ENCODE data around the gene ENTPD8. TPM values are rescaled to one million over a fixed set of nuclear protein-coding genes. Genes with fewer than 3 reads are reported as not detected.

ENTPD8 gene
- total and polyA plus RNA-seq, 2 donors (not counting 3 experiments of a cell fraction or from before 2014, with no cell fraction given), result 0.44 to 0.51 TPM

DNA sequence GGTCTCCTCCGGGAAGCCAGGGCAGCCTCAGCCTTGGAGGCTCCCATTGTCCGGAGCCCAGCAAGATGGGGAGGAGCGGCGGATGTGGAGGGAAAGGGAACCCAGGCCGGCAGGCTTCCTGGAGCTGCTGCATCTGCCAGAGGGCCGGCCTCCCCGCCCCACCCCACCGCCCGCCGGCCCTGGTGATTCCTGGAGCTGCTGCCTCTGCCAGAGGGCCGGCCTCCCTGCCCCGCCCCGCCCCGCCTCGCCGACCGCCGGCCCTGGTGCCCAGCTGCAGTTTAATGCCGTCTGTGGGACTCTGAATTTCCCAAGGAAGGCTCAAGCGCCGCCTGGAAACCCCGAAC is 49.8 kb downstream of the ENTPD8 start:
- H3K79me2 ChIP-seq (ENCODE audit: control insufficient read depth, insufficient read depth, low read length), result no peaks in the 10 kb centered on the region
- peaks cover 13% of the 10 kb centered on the region for H3K4me1 ChIP-seq (ENCODE audit: control insufficient read depth, extremely low read depth, insufficient read depth, low read length)
- TF ChIP-seq GATA2 (IDR thresholded peaks at IDR 0.05; ENCODE audit: insufficient read depth, insufficient read length, low read depth, low read length), result no peak
- no peak for TF ChIP-seq POLR2A (IDR thresholded peaks at IDR 0.05; ENCODE audit: low read depth, low read length)
- TF ChIP-seq FOS (IDR thresholded peaks at IDR 0.05; ENCODE audit: borderline replicate concordance, insufficient read depth, low read length), result no peak
- no peak for TF ChIP-seq MYC (IDR thresholded peaks at IDR 0.05; ENCODE audit: low read depth, low read length)
- ChIA-PET POLR2A (no interaction called here), CTCF (interaction anchor here (0.6 to 1.5 kb wide), 3 partner anchors 28 to 1698 kb away, joined by 3 read pairs; no protein-coding TSS in a partner anchor)
- H3K27ac ChIP-seq (ENCODE audit: insufficient read depth, low read depth, low read length), result no peak overlapping the region
- no peaks in the 10 kb centered on the region for H3K9me3 ChIP-seq (replicated peaks; ENCODE audit: control insufficient read depth, insufficient read depth, low read length)
- peaks cover 0 to 4% of the 10 kb centered on the region in 2 experiments for H3K36me3 ChIP-seq (ENCODE audit: control insufficient read depth in 2 of 2, extremely low read depth in 1 of 2, insufficient read depth in 2 of 2, low read length in 2 of 2)
- FAIRE-seq (no peak), DNase-seq (ENCODE audit: low read depth, low spot score) (no peak)
- H2AFZ ChIP-seq (ENCODE audit: low read depth, low read length), result no peak overlapping the region
- no peaks in the 10 kb centered on the region for H3K27me3 ChIP-seq (ENCODE audit: control insufficient read depth in 2 of 2, insufficient read depth in 2 of 2, low read length in 2 of 2)
- dilution Hi-C loops (cut with MboI; ENCODE audit: extremely low pct_ligation_motif_present, low sequenced_read_pairs) (no loop called here), intact Hi-C loops (cut with micrococcal nuclease) (no loop called here)
- H3K9ac ChIP-seq (replicated peaks; ENCODE audit: extremely low read depth, insufficient read depth, low read length), result no peak overlapping the region
- H3K9me1 ChIP-seq (replicated peaks; ENCODE audit: control insufficient read depth, extremely low read depth, insufficient read depth, low read length), result no peaks in the 10 kb centered on the region
- no peaks in the 10 kb centered on the region for H4K20me1 ChIP-seq (replicated peaks; ENCODE audit: control insufficient read depth, extremely low read depth, insufficient read depth, low read length)
- H3K4me3 ChIP-seq (replicated peaks in 1 of 3; ENCODE audit: insufficient read depth in 1 of 3, low read depth in 1 of 3, low read length in 3 of 3), result no peak overlapping the region
- no peak overlapping the region for H3K4me2 ChIP-seq (ENCODE audit: insufficient read depth, low read length)
- no TSS peak for BruUV-seq (replicated peaks)

DNA sequence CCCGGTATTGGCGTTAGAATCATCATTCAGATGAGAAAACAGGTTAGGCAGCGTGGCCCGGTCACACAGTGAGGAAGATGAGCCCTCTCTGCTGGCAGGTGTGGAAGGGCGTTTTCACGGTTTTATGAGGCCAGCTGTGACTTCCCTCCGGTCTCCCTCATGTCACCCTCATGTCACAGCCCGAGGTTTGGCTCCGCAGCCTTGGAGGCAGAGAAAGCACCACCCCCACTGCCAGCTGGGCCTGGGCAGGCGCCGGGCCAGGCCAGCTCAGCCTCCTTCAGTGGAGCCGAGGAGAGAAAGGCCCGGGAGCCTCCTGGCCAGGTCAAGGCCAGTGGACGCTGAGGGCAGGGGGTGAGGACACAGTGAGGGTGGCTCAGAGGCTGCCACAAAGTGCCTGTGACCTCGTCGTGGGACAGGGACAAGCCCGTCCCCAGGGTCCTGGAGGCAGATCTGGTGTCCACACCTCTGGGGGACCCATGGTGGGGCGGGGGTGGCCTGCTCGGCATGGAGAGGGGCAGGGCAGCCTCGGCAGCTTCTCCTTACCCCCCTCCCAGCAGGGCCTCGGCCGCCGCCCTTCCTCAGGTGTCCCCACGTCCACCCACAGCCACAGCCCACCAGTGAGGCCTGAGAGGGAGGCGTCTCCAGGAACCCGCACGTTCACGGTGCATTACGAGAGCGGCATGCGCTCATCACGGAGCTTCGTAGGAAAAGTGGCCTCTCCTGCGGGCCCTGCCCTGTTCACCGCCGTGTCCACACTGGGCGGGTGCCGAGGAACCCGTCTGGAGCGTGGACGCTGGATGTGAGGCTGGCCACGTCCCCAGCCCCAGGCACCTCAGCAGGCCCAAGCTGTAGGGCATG is 50.4 kb downstream of the ENTPD8 start:
- no peak for FAIRE-seq
- Histone ChIP-seq H3K27ac (ENCODE audit: insufficient read depth, low read depth, low read length) (no peak overlapping the region), H3K9me1 (replicated peaks; ENCODE audit: control insufficient read depth, extremely low read depth, insufficient read depth, low read length) (no peaks in the 10 kb centered on the region), H4K20me1 (replicated peaks; ENCODE audit: control insufficient read depth, extremely low read depth, insufficient read depth, low read length) (no peaks in the 10 kb centered on the region), H3K9me3 (replicated peaks; ENCODE audit: control insufficient read depth, insufficient read depth, low read length) (no peaks in the 10 kb centered on the region), H2AFZ (ENCODE audit: low read depth, low read length) (no peak overlapping the region), H3K27me3 (ENCODE audit: control insufficient read depth in 2 of 2, insufficient read depth in 2 of 2, low read length in 2 of 2) (no peaks in the 10 kb centered on the region), H3K9ac (replicated peaks; ENCODE audit: extremely low read depth, insufficient read depth, low read length) (no peak overlapping the region), H3K36me3 (ENCODE audit: control insufficient read depth in 2 of 2, extremely low read depth in 1 of 2, insufficient read depth in 2 of 2, low read length in 2 of 2) (peaks cover 0 to 4% of the 10 kb centered on the region in 2 experiments), H3K4me1 (ENCODE audit: control insufficient read depth, extremely low read depth, insufficient read depth, low read length) (peaks cover 13% of the 10 kb centered on the region), H3K79me2 (ENCODE audit: control insufficient read depth, insufficient read depth, low read length) (no peaks in the 10 kb centered on the region), H3K4me2 (ENCODE audit: insufficient read depth, low read length) (no peak overlapping the region), H3K4me3 (replicated peaks in 1 of 3; ENCODE audit: insufficient read depth in 1 of 3, low read depth in 1 of 3, low read length in 3 of 3) (no peak overlapping the region)
- no TSS peak for BruUV-seq (replicated peaks)
- intact Hi-C loops (cut with micrococcal nuclease), result no loop called here
- ChIA-PET CTCF (interaction anchor here (1.1 kb wide), 1 partner anchor 27 kb away, joined by 3 read pairs; no protein-coding TSS in a partner anchor), POLR2A (no interaction called here)
- DNase-seq (ENCODE audit: low read depth, low spot score), result no peak
- no peak for TF ChIP-seq FOS (IDR thresholded peaks at IDR 0.05; ENCODE audit: borderline replicate concordance, insufficient read depth, low read length)
- no peak for TF ChIP-seq POLR2AphosphoS5 (IDR thresholded peaks at IDR 0.05; ENCODE audit: insufficient read depth, low read depth, low read length)
- TF ChIP-seq JUN (IDR thresholded peaks at IDR 0.05; ENCODE audit: borderline replicate concordance, insufficient read depth, insufficient read length, low read depth), result no peak
- no peak for TF ChIP-seq EZH2 (IDR thresholded peaks at IDR 0.05; ENCODE audit: borderline replicate concordance, low read depth, low read length, severe bottlenecking)
- TF ChIP-seq, protein P1, sequence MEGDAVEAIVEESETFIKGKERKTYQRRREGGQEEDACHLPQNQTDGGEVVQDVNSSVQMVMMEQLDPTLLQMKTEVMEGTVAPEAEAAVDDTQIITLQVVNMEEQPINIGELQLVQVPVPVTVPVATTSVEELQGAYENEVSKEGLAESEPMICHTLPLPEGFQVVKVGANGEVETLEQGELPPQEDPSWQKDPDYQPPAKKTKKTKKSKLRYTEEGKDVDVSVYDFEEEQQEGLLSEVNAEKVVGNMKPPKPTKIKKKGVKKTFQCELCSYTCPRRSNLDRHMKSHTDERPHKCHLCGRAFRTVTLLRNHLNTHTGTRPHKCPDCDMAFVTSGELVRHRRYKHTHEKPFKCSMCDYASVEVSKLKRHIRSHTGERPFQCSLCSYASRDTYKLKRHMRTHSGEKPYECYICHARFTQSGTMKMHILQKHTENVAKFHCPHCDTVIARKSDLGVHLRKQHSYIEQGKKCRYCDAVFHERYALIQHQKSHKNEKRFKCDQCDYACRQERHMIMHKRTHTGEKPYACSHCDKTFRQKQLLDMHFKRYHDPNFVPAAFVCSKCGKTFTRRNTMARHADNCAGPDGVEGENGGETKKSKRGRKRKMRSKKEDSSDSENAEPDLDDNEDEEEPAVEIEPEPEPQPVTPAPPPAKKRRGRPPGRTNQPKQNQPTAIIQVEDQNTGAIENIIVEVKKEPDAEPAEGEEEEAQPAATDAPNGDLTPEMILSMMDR (IDR thresholded peaks at IDR 0.05; ENCODE audit: extremely low read depth in 1 of 2, insufficient read depth in 1 of 2, low read depth in 1 of 2, low read length in 2 of 2), result no peak
- no peak for TF ChIP-seq GATA2 (IDR thresholded peaks at IDR 0.05; ENCODE audit: insufficient read depth, insufficient read length, low read depth, low read length)
- TF ChIP-seq MYC (IDR thresholded peaks at IDR 0.05; ENCODE audit: low read depth, low read length), result no peak
- TF ChIP-seq POLR2A (IDR thresholded peaks at IDR 0.05; ENCODE audit: low read depth, low read length), result no peak
- TF ChIP-seq, protein P2, sequence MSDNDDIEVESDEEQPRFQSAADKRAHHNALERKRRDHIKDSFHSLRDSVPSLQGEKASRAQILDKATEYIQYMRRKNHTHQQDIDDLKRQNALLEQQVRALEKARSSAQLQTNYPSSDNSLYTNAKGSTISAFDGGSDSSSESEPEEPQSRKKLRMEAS (IDR thresholded peaks at IDR 0.05; ENCODE audit: insufficient read depth, insufficient read length), result no peak
- dilution Hi-C loops (cut with MboI; ENCODE audit: extremely low pct_ligation_motif_present, low sequenced_read_pairs), result no loop called here

Data from endothelial cell of umbilical vein (primary cell).